NCI-H446 (cell line): ENCODE data around the gene PTP4A1.
"Not testable (repeated sequence)": the region's sequence is repeated elsewhere in the genome, so short reads cannot be mapped to it uniquely, and the experiment has no call there.

Experiments used
- DNase-seq, 2 experiments: peaks; one replicate each; lab custom pipeline; 2025; lab: John Stamatoyannopoulos, UW

Gene PTP4A1

GRCh38 chr6:63582579-63583231, 10.4 kb downstream of the PTP4A1 start:
- DNase-seq: no peak

- no peak for DNase-seq
Observed at GRCh38 chr6:63584125-63584514, 11.8 kb downstream of the PTP4A1 start.

DNA sequence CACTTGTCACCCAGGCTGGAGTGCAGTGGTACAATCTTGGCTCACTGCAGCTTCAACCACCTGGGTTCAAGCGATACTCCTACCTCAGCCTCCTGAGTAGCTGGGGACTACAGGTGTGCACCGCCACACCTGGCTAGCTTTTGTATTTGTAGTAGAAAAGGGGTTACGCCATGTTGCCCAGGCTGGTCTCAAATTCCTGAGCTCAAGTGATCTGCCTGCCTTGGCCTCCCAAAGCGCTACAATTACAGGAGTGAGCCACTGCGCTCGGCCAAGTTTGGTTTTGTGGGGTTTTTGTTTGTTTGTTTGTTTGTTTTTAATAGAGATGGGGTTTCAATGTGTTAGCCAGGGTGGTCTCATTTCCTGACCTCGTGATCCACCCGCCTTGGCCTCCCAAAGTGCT, 12.3 kb downstream of the PTP4A1 start:
- no peak for DNase-seq

DNA sequence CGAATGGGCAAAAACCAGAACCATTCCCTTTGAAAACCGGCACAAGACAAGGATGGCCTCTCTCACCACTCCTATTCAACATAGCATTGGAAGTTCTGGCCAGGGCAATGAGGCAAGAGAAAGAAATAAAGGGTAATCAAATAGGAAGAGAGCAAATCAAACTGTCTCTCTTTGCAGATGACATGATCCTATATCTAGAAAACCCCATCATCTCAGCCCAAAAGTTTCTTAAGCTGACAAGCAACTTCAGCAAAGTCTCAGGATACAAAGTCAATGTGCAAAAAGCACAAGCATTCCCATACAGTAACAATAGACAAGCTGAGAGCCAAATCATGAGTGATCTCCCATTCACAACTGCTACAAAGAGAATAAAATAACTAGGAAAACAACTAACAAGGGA, 13.4 kb downstream of the PTP4A1 start:
- not testable (repeated sequence) for DNase-seq

GRCh38 chr6:63589952-63590411, 17.7 kb downstream of the PTP4A1 start:
- DNase-seq: no peak

DNA sequence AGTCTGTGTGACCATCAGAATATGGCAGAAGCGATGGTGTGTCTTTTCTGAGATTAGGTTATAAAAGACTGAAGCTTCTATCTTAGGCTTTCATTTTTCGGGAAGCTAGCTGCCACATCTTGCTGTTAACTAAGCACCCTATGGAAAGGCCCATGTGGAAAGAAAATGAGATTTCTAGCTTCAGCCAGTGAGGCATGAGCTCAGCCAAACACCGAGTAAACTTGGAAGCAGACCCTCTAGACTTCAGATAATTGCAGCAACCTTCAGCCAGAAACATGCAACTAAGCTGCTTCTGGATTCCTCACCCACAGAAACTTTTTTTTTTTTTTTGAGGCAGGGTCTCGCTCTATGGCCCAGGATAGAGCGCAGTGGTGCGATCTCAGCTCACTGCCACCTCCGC, 20.6 kb downstream of the PTP4A1 start:
- DNase-seq: no peak

- no peak for DNase-seq
Observed at GRCh38 chr6:63597141-63598048, 25.1 kb downstream of the PTP4A1 start.

DNA sequence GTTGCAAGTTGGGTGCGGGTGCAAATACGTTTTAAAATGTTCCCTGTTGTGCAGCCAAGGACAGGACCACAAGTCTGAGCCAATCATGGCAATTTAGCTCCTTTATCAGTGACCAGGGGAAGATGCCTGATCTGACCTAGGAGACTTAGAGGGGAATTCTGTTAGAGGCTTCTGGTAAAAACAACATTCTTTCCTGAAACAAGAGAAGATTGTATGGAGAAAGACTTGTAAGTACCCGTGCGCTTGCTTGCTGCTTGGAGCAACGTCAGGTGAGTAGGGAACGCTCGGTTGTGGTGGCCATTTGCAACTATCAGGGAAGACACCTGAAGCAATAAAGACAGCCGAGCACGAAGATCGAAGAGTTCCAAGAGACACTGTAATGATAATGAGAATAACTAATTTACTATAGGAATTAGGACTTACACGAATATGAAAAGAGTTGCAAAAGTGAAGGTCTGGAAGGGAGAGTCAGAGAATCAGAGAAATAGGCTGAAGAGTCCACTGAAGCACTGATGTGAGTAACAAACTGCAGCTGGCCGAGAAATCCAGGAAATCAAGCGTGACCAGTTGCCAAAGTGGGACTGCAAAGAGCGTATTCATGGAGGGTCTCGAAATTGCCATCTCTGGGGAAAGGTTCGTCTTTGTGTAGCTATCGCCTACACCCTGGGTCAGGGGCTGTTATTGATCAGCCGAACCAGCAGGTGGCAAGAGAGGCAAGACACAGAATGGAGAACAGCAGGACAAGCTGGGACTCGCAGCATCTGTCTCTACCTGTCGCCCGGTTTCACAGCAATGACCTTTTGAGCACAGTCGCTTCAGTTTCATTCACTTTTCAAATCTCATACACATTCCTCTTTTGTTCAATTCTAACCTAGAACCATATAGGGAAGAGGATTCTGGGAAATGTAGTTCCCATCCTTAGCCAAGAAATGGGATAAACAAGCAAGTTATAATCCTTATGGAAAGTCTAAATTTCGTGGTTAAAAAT, 26.1 kb downstream of the PTP4A1 start:
- peak; percentile 35 to 54 for DNase-seq

GRCh38 chr6:63599243-63599642, 27.0 kb downstream of the PTP4A1 start:
- no peak for DNase-seq

DNA sequence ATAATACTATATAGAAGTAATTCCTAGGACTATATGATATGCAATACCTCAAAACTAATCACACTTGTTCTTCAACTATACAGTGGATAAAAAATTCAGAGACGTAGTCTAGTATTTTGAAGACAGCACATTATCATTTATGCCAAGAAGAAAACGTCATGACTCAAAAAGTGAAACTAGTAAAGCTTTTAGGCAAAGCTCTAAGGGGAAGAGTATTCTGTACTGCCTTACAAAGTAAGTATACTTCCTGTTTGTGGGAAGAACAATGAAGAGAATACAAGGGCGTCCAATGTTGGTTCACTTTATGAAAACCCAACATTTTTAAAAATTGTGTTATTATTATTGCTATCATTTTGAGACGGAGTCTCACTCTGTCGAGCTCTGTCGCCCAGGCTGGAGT, 27.9 kb downstream of the PTP4A1 start:
- DNase-seq: no peak

DNA sequence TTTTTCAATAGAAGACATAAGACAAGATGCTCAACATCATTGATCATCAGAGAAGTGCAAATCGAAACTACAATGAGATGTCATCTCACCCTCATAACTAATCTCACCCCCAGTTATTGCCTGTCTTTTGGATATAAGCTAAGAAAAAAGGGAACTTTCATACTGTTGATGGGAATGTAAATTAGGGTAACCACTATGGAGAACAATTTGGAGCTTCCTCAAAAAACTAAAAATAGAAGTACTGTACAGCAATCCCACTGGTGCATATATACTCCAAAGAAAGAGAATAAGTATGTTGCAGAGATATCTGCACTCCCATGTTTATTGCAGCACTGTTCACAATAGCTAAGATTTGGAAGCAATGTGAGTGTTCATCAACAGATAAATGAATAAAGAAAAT, 37.0 kb downstream of the PTP4A1 start:
- no peak for DNase-seq

DNA sequence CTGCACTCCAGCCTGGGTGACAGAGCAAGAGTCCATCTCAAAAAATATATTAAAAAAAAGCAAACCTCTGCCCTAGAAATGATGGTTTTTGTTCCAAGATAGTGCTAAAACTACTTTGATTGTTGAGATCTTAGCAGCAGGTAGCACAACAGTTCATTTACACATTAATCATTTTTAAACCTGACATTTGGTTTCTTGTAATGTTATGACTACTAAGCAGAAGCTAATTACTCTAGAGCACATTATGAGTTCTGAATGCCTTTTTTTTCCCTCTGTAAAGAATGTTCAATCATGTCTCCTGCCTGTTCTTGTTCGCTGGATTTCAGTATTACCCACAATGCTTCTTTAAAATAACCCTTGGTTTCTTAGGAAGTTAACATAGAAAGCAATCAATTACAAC, 38.7 kb downstream of the PTP4A1 start:
- DNase-seq: no peak

DNA sequence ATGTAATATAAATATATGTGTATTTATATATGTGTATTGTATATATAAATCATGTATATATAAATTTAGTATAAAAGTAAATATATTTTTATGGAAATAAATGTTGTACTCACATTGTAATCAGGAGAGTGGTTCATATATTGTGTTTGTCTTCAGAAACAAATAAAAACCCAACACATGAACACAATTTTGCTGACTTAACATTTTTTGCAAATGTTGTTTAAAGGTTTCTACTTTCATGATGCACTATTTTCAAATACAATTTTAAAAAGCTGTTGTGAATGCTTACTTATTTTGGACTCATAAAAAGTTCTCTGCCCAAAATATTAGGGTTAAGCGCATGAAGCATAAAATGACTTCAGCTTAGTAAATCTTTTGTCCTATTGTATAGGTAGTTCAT, 39.3 kb downstream of the PTP4A1 start:
- DNase-seq: no peak

- no peak for DNase-seq
Observed at GRCh38 chr6:63615590-63615989, 43.3 kb downstream of the PTP4A1 start.
